GM21390 (cell line): ENCODE data around the gene FCN2.

Experiments used
- ATAC-seq: cut with Tn5 transposase; IDR thresholded peaks from one replicate; pipeline ENCODE4 v1.9.1; 2021; ENCODE audit not compliant: unreplicated experiment

The FCN2 gene

DNA sequence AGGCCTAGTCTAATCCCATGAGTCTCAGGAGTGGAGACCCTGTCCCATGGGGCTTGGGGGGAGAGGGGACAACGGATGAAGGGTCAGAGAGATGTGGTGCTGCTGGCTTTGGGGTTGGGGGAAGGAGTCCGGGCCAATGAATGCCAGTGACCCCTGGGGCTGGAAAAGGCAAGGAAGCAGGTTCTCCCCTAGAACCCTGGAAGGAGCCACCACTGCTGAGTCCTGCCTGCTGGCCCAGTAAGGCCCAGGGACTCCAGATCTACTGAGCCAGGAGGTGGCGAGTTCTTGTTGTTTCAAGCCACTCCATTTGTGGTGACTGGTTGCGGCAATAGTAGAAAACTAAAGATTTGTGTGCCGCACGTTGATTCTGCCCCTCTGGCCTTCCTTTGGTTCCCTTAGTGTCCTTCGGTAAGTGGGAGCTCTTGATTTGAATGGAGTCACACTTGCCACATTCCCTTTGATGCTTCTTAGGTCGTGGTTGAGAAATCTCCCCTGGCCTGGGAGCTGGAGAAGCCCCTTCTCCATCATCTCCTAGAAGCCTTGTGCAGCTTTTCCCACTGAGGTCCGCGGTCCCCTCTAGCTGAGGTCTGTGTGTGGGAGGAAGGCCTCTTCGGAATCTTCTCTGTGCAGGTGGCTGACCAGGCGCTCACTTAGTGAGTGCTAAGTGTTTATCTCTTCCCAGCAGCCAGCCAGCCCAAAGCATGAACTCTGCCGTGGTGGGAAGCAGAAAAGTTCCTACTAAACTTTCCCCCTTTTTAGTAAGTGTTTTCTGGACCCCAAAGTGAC is 28.1 kb downstream of the FCN2 start:
- ATAC-seq, result no peak

DNA sequence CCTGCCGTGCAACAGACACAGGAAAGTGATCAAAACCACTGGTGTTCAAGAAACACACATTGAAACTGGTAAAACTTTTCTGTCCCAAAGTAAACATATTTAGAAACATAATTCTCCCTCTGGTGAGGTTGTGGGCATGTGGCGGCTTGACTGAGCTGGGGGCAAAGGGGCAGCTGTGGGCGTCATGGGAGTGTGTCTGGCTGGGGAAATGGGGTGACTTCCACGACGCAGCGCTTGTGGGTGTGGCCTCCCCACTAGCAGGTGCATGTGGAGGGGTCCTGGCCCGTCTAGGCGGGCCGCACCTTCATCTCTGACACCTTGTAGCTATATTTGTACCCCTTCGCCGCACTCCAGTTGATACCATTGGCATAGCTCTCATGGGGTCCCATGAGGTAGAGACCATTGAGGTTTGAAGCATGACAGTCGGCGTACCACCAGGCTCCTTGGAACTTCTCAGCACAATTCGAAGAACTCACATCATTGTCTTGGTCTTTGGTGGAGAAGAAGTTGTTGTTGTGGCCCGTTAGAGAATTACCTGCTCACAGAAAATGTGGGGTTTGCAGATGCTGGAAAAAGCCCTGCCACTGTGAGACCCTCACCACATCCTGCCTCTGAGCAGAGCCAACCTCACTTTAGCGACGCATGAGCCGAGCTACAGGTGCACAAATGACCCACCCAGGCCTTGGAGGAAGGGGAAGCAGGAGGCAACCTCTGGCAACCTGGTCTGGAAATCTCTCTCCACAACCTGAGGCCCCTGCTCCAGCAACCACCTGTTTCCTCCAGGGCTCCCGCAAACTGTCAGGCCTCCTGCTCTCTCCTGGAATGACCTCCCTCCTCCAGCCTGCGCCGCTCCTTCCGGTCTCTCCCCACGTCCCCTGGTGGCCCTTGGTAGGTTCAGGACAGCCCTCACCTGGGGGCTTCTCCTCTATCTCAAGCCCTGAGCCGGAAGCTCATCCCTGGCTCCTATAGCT is 29.2 kb downstream of the FCN2 start:
- no peak for ATAC-seq

DNA sequence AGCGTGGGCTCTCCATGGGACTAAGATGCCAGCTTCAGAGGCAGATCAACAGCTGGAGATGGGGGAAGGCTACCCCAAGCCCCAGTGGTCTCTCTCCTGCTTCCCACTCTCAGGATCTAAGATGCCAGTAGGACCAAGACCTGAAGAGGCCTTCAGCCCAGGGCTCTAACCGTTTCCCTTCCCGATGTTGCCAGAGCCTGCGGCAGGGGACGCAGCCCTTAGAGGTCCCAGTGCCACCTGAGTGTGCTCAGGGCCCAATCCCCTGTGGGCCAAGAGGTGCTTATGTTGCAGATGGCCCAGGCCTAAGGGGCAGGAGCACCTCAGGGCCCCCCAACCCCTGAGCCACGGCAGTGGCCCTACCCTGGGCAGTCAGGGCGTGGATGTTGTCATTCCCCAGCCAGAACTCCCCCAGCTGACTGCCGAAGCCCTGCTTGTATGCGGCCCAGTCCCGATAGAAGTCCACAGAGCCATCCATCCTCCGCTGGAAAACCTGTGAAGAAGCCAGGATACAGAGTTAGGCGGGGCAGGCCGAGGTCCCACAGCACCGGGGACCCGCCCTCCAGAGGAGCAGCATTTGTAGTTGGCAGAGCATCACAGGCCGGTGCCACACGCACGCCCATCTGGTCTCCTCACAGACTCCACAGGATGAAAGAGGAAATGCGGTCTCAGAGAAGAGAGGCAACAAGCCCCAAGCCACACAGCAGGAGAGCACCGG is 31.7 kb downstream of the FCN2 start:
- ATAC-seq, result no peak

DNA sequence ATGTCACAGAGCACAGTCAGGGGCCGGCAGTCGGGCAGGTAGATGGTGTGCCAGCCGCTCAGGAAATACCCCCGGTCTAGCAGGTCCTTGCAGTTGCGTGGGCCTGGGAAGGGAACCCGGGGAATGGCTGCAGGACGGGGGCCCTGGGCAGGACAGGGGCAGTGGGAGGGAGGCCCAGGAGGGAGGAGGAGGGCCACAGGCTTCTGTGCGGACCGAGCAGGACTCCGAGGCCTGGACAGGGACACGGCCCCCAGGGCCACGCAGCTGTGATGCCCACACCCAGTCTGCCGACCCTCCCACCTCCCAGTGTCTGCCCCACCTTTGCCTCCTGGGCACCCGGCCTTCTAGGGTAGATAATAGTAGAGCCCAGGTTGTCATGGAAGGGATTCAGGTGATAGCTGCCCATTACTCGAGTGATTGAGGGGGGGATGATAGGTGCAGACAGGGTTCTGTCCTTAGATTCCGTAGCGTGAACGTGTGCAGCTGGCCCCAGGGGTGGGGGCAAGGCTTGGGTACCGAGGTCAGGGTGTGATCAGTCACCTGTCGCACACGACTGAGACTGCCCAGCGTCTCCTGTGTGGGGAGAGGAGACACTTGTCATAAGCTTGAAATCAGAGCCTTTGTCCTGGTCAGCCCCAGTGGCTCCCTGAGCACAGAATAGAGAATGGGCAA is 32.6 kb downstream of the FCN2 start:
- ATAC-seq, result no peak

DNA sequence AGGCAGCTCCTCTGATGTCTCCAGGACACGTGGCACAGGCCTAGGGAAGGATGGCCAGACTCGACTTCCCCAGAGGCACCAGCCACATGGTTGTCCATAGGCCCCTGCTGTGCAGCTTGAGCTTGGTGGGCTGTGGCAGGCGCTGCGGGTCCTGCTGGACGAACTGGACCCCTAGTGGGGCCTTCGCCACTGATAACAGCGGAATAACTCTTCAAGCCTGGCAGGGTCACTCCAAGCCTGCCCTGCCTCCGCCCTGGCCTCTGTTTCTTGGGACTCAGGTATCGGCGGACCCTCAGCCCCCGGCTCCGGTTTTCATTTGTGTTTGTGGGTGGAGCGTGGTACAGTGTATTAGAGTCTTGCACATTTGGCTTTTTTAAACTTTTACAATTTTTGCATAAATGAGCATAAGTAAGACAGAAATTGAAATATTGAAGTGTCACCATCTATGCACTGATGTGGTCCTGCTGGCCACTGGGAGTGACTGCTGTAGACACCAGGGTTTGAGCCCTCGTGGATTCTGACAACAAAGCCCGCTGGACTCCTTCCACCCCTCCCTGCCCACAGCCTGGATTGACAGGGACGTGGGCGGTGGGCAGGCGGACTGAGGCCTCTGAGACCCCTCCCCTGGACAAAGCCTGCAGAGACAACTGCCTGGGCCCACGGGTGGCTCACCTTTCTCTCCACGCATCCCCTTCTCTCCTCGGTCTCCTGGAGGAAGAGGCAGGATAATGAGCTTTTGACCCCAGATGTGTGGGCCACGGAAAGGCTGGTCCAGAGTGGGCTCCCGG is 33.3 kb downstream of the FCN2 start:
- ATAC-seq, result no peak

DNA sequence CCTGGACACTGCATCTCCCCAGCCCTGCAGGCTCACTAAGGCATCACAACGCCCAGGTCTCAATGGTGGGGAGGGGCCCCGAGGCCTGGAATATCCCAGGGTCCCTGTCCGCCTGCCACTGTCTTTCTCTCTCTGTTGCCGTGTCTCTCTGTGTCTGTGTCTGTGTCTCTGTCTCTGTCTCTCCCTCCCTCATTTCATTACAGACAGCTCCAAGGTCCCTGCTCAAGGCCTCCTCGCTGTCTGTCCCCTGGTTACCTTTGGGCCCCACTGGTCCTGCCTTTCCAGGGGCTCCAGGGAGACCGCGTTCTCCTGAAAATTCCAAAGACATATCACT is 33.9 kb downstream of the FCN2 start:
- no peak for ATAC-seq

DNA sequence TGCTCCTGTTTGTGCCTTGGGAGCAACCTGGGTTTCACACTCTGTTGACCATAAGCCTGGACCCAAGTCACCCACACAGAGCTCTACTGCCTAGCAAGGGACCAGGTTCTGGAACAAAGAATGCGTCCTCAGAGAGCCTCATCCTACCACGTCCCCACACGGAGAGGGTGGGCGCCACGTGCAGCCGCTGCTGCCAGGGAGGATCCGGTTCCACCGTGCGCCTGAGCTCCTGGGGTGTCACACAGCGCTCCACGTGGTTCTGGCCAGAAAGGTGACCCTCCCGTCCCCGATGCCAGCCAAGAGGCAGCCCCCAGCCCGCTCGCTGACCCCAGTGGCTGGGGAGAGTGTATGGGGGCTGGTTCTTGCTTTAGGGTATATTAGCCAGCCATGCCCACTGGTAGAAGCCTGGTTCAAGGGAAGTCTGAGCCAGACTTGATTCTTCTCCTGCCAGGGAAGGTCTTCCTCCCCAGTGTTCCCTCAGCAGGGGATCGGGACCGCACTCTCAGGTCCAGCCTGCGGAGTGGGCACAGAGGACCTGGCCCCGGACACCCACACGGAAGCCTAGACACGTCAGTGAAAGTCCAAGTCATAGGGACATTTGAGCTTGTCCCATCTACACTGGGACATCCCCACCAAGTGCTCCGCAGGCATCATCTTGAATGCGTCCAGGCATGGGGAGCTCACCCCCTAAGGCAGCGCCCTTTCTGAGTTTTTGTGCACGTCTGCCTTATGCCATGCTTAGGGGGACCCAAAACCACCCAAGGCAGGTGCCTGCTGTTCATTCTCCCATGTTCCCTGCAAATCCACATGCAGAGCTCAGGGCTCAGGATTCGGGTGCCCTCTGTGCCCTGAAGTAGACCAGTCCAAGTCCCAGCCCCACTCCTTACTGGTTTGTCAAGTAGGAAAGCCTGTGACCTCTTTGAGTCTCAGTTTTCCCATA is 34.7 kb downstream of the FCN2 start:
- ATAC-seq, result no peak

DNA sequence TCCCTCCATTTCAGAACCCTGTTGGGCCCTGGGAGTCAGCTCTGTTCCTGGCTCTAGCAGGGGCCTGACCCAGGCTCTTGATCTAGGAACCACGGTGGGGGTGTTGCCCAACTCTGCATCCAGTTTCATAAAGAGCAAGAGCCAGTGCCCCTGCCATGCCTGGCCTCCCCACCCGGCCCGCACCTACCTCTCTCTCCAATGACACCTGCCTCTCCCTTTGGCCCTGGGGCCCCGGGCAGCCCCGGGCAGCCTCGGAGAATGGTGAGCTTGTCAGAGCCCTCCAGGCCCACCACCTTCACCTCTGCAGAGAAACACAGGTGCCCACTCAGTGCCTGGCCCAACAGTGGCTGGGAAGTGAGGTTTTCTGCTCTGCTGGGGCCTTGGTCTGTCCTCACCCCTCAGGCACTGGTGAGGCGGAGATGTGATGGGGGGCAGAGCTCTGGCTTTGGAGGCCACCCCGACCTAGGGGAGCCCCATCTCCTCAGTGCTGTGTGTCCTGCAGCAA is 35.6 kb downstream of the FCN2 start:
- ATAC-seq, result no peak

DNA sequence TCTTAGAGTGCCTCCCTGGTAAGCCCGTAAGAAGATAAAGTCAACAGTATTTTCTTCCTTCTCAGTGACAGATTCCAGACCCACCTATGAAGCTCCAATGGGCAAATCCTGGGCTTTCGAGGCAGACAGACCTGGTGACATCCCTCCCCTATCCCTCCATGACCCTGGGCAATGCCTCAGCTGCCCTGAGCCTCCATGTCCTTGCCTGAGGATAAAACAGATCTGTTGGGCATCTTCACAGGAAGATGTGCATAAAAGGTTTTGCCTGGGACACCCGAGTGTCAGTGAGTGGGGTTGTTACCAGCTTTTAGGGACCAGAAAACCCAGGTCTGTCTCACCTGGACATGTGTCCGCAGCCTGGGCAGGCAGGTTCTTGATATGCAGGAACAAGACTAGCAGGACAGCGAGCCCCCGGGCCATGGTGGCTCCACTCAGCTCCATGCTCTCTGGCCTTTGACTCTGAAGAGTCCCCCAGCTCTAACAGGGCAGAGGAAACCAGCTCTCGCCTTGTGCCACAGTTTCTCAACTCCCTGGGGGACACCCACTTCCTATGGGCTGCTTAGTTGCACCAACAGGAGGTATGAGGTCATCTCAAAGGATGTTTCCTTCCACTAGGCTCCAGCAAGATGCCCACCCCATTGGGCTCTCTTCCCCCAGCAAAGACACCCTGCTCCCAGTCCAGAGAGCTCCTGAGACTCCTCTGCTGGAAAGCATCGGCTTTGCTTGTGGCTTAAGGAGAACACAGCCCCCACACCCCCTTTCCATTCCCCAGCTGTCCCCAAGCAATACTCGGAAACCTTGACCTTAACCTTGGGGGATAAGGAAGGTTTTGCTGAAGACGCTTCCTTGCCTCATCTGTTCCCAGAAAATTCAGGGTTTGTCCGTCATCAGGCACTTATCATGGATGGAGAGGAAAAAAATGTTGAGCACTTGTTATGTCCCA is 37.1 kb downstream of the FCN2 start, which contains the start of gene FCN1:
TSS of gene FCN1 (minus strand) at position 482 of the 943 bp plus-strand sequence. CDS start at position 441, 41 bp downstream.
- ATAC-seq, result no peak

DNA sequence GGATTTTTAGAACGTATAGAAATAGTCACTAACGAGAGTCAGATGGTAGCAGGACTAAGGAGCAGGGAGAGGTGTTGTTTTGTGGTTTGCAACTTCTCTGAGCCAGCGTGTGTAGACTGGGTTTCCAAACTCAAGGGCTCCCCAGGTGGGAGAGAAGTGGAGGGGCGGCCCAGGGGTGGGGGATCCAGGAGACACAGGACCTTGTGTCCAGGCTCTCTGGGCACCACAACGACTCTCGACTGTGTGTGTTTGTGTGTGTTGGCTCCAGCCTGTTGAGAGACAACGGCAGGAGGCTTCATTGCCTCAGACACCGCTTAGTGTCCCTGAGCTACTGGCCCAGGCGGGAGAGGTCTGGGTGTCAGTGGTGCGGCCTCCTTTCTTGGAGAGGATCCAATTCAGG is 38.0 kb downstream of the FCN2 start:
- no peak for ATAC-seq

DNA sequence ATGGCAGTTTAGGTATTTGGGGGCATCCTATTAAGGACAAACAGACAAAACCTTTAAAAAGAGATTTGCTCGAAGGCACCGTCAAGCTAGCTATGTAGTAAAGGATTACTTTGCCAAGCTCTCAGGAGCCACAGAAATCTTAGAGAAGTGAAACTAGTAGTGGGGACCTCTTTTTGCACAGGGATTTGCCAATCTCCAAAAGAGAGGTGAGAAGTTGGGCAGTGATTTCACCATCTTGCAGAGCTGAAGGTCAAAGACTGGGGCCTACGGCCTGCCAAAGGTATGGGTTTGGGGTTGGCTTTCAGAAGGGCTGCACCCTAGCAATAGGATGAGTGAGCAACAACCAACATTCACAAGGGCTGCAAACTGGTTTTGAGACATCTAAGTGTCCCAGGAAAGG is 38.7 kb downstream of the FCN2 start:
- ATAC-seq, result no peak

DNA sequence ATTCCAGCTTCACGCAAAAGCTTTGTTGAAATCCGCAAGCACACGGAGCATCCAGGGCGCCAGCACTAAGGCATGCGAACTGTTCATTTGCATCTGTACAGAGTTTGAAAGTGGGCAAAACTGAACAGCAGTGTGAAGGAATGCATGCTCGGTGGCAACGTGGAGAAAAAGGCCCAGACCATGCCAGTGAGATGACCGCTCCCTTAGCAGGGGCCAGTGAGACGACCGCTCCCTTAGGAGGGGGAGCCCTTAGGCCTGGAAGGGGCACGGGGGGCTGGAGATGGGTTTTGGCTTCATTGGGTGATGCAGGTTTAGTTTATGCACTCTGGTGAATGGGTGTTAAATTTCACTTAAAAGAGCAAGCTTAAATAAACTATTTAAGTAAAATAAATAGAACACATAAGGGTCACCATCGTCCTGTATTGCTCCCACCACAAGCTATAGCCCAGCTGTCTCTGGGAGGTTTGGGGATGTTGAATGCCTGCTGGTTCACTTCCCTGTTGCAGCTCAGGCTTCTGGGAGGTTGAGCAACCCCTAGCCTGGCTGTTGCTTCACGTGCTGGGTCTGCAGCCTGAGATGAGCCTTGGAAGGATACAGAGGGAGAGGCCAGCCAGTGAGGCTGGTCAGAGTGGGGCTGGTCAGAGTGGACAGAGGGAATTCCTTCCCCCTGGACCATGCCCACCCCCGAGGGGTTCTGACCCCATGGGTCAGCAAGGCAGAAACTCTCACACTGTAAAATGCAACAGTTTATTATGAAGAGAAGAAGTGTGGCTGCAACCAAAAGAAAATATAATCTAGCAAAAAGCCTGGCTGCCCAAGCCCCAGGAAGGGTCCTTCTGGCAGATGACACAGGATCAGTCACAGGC is 41.7 kb downstream of the FCN2 start:
- no peak for ATAC-seq

DNA sequence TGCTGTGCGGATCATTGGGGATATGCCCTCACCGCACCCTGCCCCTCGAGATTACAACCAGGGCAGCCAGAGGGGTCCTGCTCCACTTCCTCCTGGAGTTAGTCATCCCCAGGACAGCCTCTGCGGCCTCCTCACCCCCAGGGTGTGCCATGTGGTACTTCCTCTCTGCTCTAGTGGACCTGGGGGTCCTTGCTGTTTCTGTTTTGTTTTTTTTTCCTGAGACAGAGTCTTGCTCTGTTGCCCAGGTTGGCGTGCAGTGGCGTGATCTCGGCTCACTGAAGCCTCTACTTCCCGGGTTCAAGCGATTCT is 42.3 kb downstream of the FCN2 start:
- no peak for ATAC-seq

DNA sequence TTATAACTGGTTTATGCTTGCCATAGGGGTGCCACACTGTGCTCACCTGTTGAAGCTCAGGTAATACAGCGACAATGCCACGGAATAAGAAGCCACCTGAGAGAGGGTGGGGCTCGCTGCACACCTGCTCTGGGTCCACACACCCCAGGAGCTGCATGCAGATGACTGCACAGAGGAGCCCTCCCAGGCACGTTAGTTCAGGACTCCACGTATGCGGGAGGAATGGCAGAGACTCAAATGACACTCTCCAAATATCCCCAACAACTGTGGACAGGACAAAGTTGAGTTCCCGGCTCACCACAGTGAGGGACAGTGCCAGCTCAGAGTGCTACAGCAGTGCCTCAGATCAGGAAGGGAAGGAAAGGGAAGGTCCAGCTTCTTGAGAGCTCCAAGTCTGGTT is 42.9 kb downstream of the FCN2 start:
- ATAC-seq, result no peak

DNA sequence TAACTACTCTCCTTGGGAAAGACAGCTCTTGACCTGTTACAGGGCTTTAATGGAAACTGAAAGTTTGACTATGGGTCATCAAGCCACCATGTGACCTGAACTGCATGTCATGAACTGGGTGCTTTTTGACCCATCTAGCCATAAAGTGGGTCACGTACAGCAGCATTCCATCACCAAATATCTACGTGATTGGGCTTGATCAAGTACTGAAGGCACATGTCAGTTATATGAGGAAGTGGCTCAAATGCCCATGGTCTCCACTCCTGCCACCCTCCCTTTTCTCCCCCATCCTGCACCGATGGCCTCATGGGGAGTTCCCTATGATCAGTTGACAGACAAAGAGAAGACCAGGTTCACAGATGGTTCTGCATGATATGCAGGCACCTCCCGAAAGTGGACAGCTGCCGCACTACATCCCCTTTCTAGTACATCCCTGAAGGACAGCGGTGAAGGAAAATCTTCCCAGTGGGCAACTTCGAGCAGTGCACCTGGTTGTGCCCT is 44.5 kb downstream of the FCN2 start:
- no peak for ATAC-seq

DNA sequence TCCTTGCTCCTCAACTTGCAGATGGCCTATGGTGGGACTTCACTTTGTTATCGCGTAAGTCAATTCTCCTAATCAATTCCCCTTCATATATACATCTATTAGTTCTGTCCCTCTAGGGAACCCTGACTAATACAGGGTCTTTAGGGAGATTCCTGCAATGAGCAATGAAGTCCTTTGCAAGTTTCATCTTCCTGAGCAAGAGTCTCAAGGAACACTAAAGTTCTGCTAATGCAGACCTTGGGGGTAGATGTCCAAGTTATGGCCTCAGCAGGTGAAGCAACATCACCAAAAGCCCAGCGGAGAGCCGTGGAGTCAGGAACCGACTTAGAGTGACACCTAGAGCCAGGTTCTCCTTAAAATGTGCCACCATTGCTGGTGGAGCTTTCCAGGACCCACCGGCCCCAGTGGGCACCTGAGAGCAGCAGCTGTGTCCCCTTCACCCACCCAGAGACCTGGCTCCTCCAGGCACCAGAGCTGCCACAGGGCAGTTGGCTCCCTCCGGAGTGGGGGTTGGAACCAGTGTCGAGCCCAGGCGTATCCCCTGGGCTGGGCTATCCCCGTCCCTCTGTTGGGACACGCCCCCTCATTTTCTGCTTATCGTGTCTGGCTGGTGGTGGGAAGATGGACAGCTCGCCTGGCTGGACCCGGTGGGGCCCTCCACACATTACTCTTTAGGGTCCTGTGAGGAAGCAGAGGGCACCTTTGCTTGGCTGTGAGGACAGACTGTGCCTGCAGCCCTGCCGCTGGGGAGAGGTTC is 48.0 kb downstream of the FCN2 start:
- no peak for ATAC-seq
